ENCODE measurements around the gene RAC3.

The RAC3 gene

DNA sequence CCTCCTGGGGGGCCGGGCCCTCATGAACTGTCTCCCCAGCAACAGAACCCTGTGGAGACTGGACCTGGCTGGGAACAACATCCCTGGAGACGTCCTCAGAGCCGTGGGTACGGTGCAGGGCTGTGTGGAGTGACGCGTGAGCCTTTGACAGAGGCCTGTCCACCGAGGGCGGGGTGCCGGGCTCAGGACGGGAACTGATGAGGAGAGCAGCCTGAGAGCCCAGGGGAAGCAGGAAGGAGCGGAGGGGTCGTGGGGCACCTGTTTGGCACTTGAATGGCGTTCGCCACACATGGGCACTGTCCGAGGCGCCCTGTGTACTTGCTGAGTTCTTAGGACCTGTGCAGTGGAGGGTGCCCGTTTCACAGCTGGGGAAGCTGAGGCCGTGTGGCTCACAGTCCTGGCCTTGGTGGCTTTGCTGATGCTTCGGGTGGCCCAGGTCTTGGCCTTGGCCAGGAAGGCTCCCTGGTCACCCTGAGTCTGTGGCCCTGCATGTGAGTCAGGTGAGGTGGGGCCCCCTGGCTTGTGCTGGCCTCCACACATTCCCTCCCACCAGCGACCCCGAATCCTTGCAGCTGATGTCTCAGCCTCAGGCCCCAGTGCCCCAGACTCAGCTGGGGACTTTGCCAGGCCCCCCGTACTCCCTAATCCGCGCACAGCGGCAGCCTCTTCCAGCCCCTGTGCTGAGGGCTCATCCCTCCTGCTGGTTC lies 5.9 kb upstream of the RAC3 start:
- Histone ChIP-seq H3K4me1 (ENCODE audit: control insufficient read depth, insufficient read depth, low read length) (peaks cover 33% of the 10 kb centered on the region), H3K9me3 (ENCODE audit: control insufficient read depth, low read length) (no peaks in the 10 kb centered on the region), H3K4me3 (ENCODE audit: low read length) (no peak overlapping the region), H3K9ac (ENCODE audit: low read length) (no peak overlapping the region), H3K27me3 (ENCODE audit: control insufficient read depth, insufficient read depth, low read length) (no peaks in the 10 kb centered on the region), H3K36me3 (ENCODE audit: control insufficient read depth, insufficient read depth, low read length) (no peaks in the 10 kb centered on the region)

DNA sequence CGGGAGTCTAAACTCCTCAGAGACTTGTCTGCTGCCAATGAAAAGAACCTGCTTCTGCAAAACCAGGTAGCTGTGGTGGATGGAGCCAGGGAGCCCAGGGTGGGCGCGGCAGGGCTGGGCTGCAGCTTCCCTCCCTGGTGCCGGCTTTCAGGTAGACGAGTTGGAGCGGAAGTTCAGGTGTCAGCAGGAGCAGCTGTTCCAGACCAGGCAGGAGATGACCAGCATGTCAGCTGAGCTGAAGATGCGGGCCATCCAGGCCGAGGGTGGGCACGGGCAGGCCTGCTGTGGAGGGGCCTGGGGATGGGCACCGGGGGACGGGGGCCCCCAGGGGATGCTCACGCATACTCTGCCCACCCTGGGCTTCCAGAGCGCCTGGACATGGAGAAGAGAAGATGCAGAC lies 3.2 kb upstream of the RAC3 start:
- Histone ChIP-seq H3K4me3 (ENCODE audit: low read length) (no peak overlapping the region), H3K4me1 (ENCODE audit: control insufficient read depth, insufficient read depth, low read length) (peaks cover 23% of the 10 kb centered on the region), H3K9ac (ENCODE audit: low read length) (no peak overlapping the region), H3K27me3 (ENCODE audit: control insufficient read depth, insufficient read depth, low read length) (no peaks in the 10 kb centered on the region), H3K9me3 (ENCODE audit: control insufficient read depth, low read length) (no peaks in the 10 kb centered on the region), H3K36me3 (ENCODE audit: control insufficient read depth, insufficient read depth, low read length) (no peaks in the 10 kb centered on the region)

DNA sequence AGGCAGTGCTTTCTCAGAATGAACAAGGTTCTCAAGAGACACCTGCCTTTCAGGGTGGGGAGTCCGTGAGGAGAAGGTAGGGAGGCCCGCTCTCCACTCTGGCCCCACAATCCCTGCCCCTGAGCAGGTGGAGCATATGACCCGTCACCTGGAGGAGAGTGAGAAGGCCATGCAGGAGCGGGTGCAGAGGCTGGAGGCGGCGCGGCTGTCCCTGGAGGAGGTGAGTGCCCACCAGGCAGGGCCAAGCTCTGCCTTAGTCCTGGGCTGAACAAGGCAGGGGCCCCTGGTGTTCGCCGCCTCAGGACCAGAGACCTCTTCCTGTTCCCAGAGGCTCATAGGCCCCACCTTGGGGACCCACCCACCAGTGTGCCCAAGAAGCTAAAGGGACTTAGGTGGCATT lies 2.5 kb upstream of the RAC3 start:
- H3K4me1 ChIP-seq (ENCODE audit: control insufficient read depth, insufficient read depth, low read length), result peaks cover 20% of the 10 kb centered on the region
- H3K9me3 ChIP-seq (ENCODE audit: control insufficient read depth, low read length), result no peaks in the 10 kb centered on the region
- no peak overlapping the region for H3K4me3 ChIP-seq (ENCODE audit: low read length)
- no peaks in the 10 kb centered on the region for H3K36me3 ChIP-seq (ENCODE audit: control insufficient read depth, insufficient read depth, low read length)
- no peak overlapping the region for H3K9ac ChIP-seq (ENCODE audit: low read length)
- H3K27me3 ChIP-seq (ENCODE audit: control insufficient read depth, insufficient read depth, low read length), result no peaks in the 10 kb centered on the region

DNA sequence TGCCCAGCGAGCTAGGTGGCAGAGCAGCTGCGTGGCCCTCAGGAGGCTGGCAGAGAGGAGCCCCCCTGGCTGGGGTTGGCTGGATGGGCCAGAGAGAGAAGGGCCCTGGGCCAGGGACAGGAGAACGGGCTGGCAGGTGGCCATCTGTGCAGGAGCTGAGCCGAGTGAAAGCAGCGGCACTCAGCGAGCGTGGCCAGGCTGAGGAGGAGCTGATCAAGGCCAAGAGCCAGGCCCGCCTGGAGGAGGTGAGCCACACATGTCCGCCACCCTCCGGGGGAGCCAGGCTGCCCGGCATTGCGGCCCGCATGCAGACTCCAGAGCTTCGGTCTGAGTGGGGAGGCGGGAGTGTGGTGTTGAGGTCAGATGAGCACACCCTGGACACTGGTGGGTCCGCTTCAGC lies 2.1 kb upstream of the RAC3 start:
- H3K36me3 ChIP-seq (ENCODE audit: control insufficient read depth, insufficient read depth, low read length), result no peaks in the 10 kb centered on the region
- H3K4me1 ChIP-seq (ENCODE audit: control insufficient read depth, insufficient read depth, low read length), result peaks cover 16% of the 10 kb centered on the region

DNA sequence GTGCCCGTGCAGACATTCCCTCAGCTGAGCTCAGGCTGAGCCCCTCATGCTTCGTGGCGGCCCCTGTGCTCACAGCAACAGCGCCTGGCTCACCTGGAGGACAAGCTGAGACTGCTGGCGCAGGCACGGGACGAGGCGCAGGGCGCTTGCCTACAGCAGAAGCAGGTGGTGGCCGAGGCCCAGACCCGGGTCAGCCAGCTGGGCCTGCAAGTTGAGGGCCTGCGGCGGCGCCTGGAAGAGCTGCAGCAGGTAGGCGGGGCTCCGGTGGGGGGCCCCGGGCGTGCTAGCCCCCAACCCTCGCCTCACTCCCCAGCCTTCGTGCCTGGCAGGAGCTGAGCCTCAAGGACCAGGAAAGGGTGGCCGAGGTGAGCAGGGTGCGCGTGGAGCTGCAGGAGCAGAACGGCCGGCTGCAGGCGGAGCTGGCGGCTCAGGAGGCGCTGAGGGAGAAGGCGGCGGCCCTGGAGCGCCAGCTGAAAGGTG lies 1.4 kb upstream of the RAC3 start:
- Histone ChIP-seq H3K27me3 (ENCODE audit: control insufficient read depth, insufficient read depth, low read length) (no peaks in the 10 kb centered on the region), H3K9me3 (ENCODE audit: control insufficient read depth, low read length) (no peaks in the 10 kb centered on the region), H3K36me3 (ENCODE audit: control insufficient read depth, insufficient read depth, low read length) (no peaks in the 10 kb centered on the region), H3K4me3 (ENCODE audit: low read length) (no peak overlapping the region), H3K4me1 (ENCODE audit: control insufficient read depth, insufficient read depth, low read length) (peaks cover 14% of the 10 kb centered on the region), H3K9ac (ENCODE audit: low read length) (no peak overlapping the region)

More for the DNA sequence above, 2.1 kb upstream of the RAC3 start:
- Histone ChIP-seq H3K4me3 (ENCODE audit: low read length) (no peak overlapping the region), H3K9ac (ENCODE audit: low read length) (no peak overlapping the region), H3K27me3 (ENCODE audit: control insufficient read depth, insufficient read depth, low read length) (no peaks in the 10 kb centered on the region), H3K9me3 (ENCODE audit: control insufficient read depth, low read length) (no peaks in the 10 kb centered on the region)

DNA sequence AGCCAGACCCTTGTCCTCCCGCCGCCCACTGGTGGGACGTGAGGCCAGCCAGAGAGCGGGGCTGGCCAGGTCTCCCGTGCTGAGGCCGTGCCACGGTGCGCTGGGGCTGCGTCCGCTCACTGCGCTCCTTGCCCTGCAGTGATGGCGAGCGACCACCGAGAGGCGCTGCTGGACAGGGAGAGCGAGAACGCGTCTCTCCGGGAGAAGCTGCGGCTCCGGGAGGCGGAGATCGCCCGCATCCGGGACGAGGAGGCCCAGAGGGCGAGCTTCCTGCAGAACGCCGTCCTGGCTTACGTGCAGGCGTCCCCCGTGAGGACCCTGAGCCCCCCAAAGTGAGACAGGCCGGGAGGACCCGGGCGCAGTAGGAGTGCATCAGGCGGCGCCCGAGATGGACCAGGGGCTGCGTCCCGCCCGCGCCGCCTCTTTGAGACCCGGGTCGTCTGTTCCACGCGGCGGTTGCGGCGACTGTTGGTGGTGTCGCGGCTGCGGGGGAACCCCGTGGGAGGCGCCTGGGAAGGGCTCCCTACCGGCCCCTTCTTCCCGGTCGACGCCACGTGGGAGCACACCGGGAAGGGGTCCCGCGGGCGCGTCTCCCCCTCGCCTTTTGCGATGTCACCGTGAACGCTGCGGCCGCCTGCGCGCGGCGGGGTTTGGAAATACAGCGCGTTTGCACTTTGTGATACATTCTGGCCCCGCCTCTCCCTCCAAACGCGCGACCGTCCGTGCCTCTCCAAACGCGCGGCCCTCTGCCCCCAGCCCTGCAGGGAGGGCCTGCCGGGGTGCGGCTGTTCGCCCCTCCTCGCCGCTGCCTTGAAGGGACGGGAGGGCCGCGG lies 792 bp upstream of the RAC3 start:
- Histone ChIP-seq H3K9ac (ENCODE audit: low read length) (no peak overlapping the region), H3K9me3 (ENCODE audit: control insufficient read depth, low read length) (no peaks in the 10 kb centered on the region), H3K4me1 (ENCODE audit: control insufficient read depth, insufficient read depth, low read length) (peaks cover 14% of the 10 kb centered on the region), H3K27me3 (ENCODE audit: control insufficient read depth, insufficient read depth, low read length) (no peaks in the 10 kb centered on the region), H3K4me3 (ENCODE audit: low read length) (peak overlapping the region; percentile 25), H3K36me3 (ENCODE audit: control insufficient read depth, insufficient read depth, low read length) (no peaks in the 10 kb centered on the region)

DNA sequence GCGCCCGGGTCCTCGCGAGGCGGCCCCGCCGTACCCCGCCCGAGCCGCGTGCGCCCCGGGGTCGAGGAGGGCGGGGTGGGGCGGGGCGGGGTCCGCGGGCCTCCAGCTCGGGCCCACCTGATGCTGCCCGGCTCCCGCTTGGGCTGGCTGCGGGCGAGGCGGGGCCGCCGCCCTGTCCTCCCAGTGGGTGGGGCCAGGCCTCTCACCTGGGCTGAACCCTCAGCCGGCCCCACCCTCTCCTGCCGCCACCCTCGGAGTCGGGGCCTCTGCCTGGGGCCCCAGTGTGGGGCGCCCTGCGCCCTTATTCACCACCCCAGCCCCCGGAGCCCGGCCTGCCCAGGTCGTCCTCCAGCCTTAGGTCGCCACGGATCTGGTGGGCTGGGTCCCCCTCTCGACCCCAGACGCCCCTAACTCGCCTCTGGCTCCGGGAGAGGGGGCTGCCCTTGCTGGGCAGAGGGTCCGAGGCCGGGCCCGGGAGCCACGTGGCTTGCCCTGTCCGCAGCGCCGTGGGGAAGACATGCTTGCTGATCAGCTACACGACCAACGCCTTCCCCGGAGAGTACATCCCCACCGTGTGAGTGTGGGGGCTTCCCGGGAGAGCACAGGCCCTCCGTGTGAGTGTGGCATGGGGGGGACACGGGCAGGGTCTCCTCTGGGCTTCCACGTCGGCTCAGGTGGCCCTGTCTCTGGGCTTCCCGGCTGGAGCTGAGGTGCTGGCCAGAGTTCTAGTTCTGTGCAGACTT lies 578 bp downstream of the RAC3 start:
- Histone ChIP-seq H3K4me1 (ENCODE audit: control insufficient read depth, insufficient read depth, low read length) (peaks cover 27% of the 10 kb centered on the region), H3K27me3 (ENCODE audit: control insufficient read depth, insufficient read depth, low read length) (no peaks in the 10 kb centered on the region), H3K4me3 (ENCODE audit: low read length) (no peak overlapping the region), H3K36me3 (ENCODE audit: control insufficient read depth, insufficient read depth, low read length) (no peaks in the 10 kb centered on the region), H3K9ac (ENCODE audit: low read length) (peak overlapping the region; percentile 28), H3K9me3 (ENCODE audit: control insufficient read depth, low read length) (no peaks in the 10 kb centered on the region)

DNA sequence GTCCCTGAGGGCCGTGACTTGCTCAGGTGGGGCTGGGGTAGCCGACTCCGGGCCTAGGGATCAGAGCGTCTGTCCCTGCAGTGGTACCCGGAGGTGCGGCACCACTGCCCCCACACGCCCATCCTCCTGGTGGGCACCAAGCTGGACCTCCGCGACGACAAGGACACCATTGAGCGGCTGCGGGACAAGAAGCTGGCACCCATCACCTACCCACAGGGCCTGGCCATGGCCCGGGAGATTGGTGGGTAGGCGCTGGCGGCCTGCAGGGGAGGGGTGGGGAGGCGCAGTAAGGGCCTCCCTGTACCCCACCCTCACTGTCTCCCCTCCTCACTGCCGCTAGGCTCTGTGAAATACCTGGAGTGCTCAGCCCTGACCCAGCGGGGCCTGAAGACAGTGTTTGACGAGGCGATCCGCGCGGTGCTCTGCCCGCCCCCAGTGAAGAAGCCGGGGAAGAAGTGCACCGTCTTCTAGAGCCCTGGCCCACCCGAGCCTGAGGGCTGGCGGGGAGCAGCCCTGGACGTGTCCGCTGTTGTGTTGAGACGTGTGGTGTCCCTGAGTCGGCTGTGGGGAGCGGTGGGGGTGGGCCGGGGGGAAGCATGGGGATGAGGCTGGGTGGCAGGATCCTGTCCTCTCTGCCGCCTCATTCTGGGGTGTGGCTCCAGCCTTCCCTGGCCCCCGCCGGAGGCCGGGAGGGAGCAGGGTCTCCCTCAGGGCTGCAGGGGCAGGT lies 2.0 kb downstream of the RAC3 start:
- no peaks in the 10 kb centered on the region for H3K27me3 ChIP-seq (ENCODE audit: control insufficient read depth, insufficient read depth, low read length)
- H3K9ac ChIP-seq (ENCODE audit: low read length), result peak overlapping the region; percentile 7
- H3K4me1 ChIP-seq (ENCODE audit: control insufficient read depth, insufficient read depth, low read length), result peaks cover 27% of the 10 kb centered on the region
- no peak overlapping the region for H3K4me3 ChIP-seq (ENCODE audit: low read length)
- H3K9me3 ChIP-seq (ENCODE audit: control insufficient read depth, low read length), result no peaks in the 10 kb centered on the region
- H3K36me3 ChIP-seq (ENCODE audit: control insufficient read depth, insufficient read depth, low read length), result no peaks in the 10 kb centered on the region

DNA sequence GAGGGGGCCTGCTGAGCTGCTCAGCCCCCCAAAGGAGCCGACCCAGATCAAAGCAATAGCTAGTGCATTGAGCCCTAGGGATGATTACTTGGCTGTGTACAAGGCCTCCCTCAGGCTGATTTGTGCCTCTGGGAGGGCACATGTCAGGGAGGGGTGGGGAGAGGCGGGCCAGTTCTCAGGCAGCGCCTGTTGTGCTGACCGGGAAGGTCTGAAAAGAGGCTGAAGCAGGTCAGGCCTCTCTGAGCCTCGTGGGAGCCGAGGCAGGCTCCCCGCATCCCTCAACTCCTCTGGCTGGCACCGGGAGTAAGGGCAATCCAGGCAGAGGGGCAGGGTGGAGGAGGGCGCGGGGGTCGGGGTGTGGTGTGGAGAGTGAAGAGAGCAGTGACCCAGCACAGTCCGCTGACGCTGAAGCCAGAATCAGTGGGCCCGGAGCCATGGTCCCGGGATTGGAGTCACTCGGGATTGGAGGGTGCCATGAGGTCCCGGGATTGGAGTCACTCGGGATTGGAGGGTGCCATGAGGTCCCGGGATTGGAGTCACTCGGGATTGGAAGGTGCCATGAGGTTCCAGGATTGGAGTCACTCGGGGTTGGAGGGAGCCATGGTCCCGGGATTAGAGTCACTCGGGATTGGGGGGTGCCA lies 3.0 kb downstream of the RAC3 start:
- Histone ChIP-seq H3K4me3 (ENCODE audit: low read length) (no peak overlapping the region), H3K27me3 (ENCODE audit: control insufficient read depth, insufficient read depth, low read length) (no peaks in the 10 kb centered on the region), H3K36me3 (ENCODE audit: control insufficient read depth, insufficient read depth, low read length) (no peaks in the 10 kb centered on the region), H3K9me3 (ENCODE audit: control insufficient read depth, low read length) (no peaks in the 10 kb centered on the region), H3K9ac (ENCODE audit: low read length) (no peak overlapping the region), H3K4me1 (ENCODE audit: control insufficient read depth, insufficient read depth, low read length) (peaks cover 27% of the 10 kb centered on the region)

DNA sequence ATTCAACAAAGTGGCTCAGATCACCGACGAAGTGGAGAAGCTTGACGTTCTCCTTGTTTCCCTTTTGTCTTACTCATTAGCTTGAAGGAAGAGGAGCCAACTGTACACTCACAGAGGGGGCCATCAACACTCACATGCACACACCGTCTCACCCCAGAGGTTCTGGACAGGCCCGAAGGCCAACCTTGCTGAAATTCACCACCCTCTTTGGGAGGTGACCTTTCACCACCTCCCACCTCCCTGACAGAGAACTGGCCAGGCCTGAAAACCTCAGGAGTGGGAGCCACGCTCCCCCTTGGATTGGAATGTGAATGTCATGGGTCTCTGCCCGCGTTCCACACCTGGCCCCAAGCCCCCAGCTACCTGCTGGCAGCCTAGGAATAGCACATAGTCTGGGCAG lies 4.0 kb downstream of the RAC3 start:
- no peaks in the 10 kb centered on the region for H3K27me3 ChIP-seq (ENCODE audit: control insufficient read depth, insufficient read depth, low read length)
- H3K9ac ChIP-seq (ENCODE audit: low read length), result no peak overlapping the region
- H3K9me3 ChIP-seq (ENCODE audit: control insufficient read depth, low read length), result no peaks in the 10 kb centered on the region
- no peak overlapping the region for H3K4me3 ChIP-seq (ENCODE audit: low read length)
- peaks cover 19% of the 10 kb centered on the region for H3K4me1 ChIP-seq (ENCODE audit: control insufficient read depth, insufficient read depth, low read length)
- H3K36me3 ChIP-seq (ENCODE audit: control insufficient read depth, insufficient read depth, low read length), result no peaks in the 10 kb centered on the region

DNA sequence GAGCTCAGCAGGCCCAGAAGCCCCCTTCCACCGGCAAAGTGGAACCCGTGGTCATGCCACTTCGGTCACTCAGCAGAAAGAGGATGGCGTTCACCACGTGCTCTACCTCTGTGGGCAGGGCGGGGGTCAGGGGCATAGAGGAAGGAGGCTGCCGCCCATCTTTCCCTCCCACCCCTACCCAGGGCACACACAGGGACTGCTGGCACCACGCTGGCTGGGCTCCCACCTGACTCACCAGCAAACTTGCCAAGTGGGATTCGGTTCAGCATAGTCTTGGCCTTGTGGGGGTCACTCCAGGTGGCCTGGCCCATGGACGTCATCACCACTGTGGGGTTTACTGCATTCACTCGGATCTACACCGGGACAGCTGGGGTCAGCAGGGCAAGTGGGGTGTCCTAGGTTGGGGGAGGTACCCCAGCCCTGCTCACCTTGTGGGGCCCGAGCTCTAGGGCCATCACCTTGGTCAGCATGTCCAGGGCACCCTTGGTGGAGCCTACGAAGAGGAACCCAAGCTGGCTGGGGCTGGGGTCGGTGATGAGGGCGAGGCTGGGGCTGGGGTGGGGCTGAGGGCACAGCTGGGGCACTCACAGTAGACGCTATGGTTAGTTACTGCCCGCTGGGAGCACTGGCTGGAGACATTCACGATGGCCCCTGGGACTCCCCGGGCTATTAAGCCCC lies 4.6 kb downstream of the RAC3 start:
- Histone ChIP-seq H3K9ac (ENCODE audit: low read length) (peak overlapping the region; percentile 78), H3K4me3 (ENCODE audit: low read length) (no peak overlapping the region), H3K9me3 (ENCODE audit: control insufficient read depth, low read length) (no peaks in the 10 kb centered on the region)

More for the DNA sequence above, 4.6 kb downstream of the RAC3 start:
- no peaks in the 10 kb centered on the region for H3K27me3 ChIP-seq (ENCODE audit: control insufficient read depth, insufficient read depth, low read length)
- H3K36me3 ChIP-seq (ENCODE audit: control insufficient read depth, insufficient read depth, low read length), result no peaks in the 10 kb centered on the region
- H3K4me1 ChIP-seq (ENCODE audit: control insufficient read depth, insufficient read depth, low read length), result peaks cover 19% of the 10 kb centered on the region
